ENCODE data around the gene EGR1.

Gene EGR1

DNA sequence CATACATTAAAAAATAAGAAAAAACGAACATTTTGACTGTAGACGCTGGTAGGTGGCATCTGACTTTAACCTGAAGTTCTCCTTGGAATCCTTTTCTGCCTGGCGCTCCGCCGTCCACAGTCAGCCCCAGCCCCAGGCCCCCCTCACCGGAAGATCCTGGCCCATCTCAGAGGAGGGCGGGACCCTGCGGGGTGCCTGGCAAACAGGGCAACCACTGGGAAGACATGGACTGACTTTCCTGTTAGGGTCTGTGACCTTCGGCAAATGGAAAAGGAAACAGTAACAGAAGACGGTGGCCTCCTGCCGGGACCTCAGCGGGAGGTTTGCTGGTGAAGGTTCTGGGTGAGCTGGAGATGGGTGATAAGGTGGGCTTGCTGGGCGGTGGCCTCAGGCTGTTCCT lies 11.7 kb upstream of the EGR1 start:
- no peak for DNase-seq

DNA sequence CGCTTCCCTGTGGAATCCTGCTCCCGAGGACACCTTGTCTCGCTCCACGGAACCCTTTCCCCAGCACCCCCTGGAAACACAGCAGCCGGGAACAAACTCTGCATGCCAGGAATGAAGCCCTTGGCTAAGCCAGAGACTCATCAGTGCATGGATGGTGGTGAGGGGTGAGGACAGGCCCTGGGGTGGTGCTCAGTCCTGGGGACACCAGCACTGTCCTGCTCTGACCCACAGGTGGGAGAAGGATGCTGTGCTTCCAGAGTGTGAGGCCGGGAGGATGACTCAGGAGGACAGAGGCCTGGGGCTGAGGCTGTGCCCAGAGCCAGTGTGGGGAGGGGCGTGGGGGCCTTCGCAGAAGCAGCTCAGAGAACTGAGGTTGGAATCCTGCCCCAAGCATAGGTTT lies 11.2 kb upstream of the EGR1 start:
- no peak for DNase-seq

DNA sequence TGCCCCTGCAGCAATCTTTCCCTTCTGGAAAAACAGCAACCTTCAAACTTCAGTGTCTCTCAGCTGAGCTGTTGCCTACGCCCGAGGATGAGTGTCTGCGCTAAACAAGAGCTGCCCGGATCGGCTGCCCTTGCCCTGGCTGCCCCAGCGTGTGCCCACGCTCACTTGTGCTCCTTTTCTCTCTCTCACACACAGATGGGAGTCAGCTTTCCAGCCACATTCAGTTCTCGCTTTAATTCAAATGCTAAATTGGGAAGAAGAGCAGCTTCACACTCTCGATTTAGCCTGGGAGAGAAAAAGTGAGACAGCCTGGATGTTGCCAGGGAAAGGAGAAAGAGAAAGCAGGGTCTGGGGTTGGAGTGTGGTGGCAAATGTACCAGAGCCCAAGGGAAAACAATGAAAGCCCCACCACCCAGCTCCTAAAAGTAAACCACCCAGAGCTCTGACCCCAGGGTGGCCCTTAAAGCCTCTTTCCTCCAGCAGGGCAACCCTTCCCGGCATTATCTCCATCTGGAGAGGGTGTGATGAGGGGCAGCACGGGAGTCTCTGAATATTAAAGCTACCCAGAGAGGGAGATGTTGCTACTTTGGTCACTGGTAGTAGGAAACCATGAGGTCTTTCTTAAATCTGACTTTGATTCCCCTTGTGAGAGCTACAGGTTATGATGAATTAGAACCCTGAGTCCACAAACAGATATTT lies 9.9 kb upstream of the EGR1 start:
- DNase-seq = no peak

DNA sequence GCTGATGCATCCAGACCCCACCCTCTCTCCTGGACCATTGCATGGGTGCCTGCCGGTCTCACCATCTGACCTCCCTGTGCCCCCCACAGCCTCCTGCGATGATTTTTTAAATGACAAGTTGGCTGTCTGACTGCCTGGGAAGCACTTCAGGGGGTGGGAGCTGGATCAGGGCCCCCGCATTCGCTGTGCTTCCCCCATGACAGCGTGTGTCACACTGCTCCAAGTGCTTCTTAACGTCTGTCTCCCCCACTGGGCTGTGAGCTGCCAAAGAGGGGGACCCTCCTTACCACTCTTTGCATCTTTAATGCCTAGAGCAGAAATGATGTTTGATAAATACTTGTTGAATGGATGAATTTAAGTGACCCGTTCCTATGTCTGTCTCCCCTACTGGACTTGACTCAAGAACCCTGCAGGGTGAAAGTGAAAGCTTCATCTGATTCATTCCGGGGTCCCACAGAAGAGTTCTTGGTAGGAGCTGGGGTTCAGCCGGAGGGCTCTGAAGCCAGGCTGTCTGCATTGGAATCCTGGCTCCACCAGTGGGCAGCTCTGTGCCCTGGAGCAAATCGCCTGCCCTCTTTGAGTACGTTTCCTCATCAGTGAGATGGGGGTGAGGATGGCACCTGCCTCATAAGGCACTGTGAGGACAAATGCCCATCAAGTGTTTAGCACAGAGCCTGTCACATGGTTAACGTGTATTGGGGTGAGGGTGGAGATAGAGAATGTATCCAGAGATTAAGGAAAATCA lies 7.6 kb upstream of the EGR1 start:
- no peak for DNase-seq

DNA sequence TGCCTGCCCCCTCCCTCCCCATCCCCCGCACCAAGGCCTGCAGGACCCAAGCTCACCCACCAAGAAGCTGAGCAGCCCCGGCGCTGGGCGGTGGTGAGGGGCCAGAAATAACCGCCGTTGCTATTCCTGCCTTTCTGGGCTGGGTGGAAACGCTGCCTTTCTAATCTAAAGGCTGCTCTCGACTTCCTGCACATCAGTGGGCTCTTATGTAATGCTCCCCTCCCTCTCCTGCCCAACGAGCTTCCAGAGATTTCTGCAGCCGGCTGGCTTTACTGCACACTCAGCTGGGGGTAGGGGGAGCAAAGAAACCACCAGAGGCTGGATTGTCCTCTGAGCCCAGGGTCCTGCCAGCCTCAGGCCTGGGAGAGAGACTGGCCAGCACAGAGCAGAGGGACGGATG lies 6.9 kb upstream of the EGR1 start:
- peak in 1 of 2 experiments; percentile 15 for DNase-seq

DNA sequence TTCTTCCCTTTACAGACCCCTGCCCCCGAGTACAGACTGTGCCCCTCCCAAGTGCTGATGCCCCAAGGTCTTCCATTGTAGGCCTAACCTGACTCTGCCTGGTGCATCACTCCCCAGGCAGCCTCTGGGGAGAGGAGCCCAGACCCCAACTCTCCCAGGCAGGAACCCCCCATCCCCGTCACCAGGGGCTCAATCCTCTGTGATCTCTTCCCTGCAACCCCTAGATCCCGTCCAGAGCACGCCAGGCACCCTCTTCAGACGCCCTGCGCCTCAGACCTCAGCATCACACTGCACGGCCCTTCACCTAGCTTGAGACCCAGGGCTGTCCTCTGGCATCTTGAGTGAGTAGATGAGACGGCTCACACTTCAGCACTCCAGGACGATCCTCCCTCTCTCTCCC lies 6.4 kb upstream of the EGR1 start:
- no peak for DNase-seq

DNA sequence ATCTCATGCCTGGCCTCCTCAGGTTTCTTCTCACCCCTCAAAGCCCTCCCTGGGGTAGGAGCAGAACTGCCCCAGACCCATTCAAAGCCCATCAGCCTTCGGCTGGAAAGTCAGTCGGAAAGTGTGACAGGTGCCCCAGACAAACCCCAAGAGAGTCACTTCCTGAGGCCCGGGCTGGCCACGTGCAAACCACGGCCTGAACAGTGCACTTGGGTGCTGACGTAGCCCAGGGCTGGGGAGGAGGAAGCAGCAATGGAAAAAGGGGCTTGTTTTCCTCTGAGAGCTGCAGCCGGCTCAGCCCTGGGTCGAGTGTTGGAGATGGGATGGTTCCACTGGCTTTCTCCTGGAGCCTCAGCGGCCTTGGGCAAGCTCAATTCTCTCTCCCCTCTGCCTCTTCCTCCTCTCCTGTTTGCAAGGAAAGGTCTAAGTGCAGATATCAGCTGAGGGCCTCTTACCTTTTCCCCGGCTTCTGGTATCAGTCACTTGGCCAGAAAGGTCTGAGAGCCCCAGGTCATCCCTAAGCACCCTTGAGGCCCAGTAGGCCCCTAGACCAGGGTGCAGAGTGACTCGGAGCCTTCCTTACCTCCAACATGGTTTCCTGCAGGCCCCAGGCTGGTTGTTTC lies 5.9 kb upstream of the EGR1 start:
- DNase-seq = peak; percentile 14 to 31

DNA sequence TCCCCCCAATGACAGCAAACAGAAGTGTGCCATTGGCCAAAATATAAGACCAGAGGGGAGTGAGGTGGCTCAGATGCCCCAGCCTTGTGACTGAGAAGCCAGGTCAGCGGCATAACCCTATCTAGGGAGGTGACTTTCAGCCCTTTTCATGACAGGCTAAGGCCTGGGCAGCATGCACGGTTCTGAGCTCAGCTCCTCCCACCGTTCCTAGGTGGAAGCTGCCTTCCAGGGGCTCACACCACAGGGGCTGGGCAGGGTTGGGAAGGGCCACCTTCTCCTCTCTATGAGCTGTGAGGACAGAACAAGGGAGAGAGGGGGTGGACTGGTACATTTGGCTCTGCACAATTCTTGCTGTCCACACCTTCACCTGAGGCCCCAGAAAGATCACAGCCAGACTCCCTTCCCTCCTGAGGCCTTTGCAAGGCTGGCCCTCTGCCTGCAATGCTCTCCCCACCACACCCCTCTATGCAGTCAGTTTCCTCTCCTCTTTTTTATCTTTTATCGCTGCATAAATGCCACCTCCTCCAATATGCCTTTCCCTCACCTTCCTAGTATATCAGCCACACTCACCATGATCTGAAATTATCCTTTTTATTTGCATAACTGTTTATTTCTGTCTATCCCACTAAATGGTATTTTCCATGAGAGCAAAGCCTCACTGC lies 5.1 kb upstream of the EGR1 start:
- DNase-seq = no peak

DNA sequence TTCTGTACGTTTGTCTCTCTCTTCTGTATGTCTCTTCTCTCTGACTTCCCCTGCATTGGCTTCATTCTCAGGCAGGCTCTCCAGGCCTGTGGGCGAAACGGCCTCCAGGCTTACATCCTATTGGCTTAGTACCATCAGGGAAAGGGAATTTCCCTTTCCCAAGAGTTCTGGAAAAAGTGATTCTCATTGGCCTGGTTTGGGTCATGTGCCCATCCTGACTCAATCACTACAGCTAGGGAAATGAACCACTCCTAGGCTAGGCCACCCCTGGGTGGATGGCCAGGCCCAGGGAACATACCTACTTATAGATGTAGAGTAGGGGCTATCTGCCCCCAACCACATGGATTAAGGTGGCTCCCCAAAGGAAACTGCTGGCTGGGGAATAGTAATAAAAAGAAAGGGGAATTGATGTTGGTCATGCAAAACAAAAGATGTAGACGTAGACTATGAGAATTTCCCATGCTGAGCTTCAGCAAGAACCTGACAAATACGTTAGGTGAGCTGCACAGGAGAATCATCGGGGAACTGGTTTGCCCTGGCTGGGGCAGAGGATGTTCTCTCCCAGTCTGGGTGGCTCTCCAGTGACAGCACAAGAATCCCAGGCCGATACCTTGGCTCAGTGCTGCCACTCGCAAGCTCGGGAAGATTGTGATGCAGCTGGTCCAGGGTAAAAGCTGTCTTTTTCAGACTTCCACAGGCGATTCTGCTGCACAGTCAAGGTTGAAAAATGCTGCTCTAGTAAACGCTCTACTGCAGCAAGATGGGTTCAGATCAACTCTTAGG lies 3.7 kb upstream of the EGR1 start:
- no peak for DNase-seq

DNA sequence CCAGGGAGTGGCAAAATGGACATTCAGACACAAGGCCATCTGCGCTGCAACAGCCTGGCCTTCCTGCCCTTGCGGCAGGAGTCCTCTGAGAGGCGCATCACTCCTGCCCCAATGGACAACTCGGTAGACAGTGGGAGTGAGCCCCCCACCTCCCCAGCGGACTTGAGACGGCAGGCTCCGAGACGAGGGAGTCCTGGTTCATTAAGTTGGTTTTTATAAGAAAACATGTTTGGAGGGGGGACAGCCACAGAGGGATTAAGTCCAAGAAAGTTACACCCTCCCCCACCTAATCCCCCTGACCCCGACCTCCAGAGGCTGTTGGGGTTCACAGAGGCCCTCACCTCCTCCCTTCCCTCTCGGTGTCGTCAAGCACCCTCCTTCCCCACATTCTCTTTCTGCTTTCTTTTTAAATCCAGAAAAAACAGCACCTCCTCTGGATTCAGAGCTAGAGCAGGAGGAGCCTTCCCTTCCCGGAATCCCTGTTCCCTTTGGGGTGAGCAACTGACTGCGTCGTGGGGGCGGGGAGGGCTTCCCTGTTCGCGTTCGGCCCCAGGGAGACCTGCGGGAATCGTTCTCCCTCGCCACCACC lies 1.8 kb upstream of the EGR1 start:
- DNase-seq = peak; percentile 20 to 36

DNA sequence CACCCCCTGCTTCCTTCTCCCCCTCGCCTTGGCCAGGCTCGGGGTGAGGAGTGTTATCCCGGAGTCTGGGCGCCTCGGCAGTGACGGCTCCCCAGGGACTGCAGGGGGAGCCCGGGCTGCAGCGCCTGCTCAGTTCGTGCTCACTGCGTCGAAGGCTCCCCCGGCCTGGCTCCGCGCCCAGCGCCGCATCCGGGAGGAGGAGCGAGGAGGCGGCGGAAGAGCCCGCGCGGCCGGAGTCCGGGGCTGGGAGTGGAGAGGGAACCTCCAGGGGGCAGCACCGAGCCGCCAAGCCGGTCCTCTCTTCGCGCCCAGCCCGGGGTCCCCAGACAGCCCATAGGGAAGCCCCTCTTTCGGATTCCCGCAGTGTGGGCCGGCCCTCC lies 1.3 kb upstream of the EGR1 start:
- DNase-seq = peak; percentile 91 to 93

DNA sequence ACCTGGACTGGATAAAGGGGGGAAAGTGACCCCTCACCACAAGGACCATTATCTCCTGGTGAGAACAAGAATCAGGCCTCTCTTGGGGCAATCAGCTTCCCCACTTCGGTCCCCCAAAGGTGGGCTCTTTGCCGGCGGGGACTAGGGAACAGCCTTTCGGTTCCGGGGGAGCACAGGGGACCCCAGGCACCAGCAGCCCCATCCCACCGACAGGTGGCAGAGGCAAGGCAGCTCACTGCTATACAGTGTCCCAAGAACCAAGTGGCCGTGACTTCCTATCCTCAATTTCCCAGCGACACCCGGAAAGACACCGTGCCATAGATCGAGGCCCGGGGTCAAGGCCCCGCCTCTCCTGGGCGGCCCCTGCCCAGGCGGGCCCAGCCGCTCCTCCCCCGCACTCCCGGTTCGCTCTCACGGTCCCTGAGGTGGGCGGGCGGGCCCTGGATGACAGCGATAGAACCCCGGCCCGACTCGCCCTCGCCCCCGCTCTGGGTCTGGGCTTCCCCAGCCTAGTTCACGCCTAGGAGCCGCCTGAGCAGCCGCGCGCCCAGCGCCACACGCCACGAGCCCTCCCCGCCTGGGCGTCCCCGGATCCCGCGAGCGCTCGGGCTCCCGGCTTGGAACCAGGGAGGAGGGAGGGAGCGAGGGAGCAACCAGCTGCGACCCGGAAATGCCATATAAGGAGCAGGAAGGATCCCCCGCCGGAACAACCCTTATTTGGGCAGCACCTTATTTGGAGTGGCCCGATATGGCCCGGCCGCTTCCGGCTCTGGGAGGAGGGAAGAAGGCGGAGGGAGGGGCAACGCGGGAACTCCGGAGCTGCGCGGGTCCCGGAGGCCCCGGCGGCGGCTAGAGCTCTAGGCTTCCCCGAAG lies 655 bp upstream of the EGR1 start:
- DNase-seq = peak; percentile 96 to 97

DNA sequence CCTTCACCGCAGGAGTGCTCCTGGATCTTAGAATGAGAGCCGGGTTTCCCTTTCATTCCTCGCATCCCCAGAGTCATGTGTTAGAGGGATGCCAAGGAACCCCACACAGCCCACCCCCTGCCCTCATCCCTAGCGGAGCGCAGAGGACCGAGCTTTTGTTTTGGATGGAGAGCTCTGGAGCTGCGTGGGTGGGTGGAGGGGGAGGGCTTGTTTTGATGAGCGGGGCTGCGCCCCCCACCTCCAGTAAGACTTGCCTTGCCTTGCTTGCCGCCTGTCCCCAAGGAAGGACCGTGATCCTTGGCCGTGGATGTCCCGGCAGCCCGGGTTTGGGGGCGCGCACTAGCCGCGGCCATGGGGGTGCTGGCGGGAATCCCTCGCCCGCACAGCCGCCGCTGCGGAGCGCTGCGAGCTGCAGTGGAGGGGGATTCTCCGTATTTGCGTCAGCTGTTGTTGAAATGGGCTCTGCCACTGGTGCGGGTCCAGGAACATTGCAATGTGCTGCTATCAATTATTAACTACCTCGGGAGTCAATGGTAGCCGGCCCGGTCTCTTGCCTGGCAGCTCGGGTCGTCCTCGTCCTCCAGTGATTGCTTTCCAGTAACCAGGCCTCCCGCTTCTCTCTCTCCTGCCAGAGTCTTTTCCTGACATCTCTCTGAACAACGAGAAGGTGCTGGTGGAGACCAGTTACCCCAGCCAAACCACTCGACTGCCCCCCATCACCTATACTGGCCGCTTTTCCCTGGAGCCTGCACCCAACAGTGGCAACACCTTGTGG lies 1.0 kb downstream of the EGR1 start:
- no peak for DNase-seq

DNA sequence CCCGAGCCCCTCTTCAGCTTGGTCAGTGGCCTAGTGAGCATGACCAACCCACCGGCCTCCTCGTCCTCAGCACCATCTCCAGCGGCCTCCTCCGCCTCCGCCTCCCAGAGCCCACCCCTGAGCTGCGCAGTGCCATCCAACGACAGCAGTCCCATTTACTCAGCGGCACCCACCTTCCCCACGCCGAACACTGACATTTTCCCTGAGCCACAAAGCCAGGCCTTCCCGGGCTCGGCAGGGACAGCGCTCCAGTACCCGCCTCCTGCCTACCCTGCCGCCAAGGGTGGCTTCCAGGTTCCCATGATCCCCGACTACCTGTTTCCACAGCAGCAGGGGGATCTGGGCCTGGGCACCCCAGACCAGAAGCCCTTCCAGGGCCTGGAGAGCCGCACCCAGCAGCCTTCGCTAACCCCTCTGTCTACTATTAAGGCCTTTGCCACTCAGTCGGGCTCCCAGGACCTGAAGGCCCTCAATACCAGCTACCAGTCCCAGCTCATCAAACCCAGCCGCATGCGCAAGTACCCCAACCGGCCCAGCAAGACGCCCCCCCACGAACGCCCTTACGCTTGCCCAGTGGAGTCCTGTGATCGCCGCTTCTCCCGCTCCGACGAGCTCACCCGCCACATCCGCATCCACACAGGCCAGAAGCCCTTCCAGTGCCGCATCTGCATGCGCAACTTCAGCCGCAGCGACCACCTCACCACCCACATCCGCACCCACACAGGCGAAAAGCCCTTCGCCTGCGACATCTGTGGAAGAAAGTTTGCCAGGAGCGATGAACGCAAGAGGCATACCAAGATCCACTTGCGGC lies 1.8 kb downstream of the EGR1 start:
- DNase-seq = no peak

DNA sequence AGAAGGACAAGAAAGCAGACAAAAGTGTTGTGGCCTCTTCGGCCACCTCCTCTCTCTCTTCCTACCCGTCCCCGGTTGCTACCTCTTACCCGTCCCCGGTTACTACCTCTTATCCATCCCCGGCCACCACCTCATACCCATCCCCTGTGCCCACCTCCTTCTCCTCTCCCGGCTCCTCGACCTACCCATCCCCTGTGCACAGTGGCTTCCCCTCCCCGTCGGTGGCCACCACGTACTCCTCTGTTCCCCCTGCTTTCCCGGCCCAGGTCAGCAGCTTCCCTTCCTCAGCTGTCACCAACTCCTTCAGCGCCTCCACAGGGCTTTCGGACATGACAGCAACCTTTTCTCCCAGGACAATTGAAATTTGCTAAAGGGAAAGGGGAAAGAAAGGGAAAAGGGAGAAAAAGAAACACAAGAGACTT lies 2.4 kb downstream of the EGR1 start:
- no peak for DNase-seq

DNA sequence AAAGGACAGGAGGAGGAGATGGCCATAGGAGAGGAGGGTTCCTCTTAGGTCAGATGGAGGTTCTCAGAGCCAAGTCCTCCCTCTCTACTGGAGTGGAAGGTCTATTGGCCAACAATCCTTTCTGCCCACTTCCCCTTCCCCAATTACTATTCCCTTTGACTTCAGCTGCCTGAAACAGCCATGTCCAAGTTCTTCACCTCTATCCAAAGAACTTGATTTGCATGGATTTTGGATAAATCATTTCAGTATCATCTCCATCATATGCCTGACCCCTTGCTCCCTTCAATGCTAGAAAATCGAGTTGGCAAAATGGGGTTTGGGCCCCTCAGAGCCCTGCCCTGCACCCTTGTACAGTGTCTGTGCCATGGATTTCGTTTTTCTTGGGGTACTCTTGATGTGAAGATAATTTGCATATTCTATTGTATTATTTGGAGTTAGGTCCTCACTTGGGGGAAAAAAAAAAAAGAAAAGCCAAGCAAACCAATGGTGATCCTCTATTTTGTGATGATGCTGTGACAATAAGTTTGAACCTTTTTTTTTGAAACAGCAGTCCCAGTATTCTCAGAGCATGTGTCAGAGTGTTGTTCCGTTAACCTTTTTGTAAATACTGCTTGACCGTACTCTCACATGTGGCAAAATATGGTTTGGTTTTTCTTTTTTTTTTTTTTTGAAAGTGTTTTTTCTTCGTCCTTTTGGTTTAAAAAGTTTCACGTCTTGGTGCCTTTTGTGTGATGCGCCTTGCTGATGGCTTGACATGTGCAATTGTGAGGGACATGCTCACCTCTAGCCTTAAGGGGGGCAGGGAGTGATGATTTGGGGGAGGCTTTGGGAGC lies 3.1 kb downstream of the EGR1 start:
- no peak for DNase-seq

DNA sequence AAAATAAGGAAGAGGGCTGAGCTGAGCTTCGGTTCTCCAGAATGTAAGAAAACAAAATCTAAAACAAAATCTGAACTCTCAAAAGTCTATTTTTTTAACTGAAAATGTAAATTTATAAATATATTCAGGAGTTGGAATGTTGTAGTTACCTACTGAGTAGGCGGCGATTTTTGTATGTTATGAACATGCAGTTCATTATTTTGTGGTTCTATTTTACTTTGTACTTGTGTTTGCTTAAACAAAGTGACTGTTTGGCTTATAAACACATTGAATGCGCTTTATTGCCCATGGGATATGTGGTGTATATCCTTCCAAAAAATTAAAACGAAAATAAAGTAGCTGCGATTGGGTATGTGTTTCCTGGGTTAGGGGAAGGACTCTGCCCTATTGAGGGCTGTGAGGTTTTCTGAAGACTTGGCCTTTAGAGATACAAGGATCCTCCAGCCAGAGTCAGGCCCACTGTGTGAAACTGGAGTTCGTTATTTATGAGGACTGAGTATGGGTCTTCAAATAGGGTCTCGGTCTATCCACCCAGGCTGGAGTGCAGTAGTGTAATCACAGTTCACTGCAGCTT lies 3.8 kb downstream of the EGR1 start:
- no peak for DNase-seq

DNA sequence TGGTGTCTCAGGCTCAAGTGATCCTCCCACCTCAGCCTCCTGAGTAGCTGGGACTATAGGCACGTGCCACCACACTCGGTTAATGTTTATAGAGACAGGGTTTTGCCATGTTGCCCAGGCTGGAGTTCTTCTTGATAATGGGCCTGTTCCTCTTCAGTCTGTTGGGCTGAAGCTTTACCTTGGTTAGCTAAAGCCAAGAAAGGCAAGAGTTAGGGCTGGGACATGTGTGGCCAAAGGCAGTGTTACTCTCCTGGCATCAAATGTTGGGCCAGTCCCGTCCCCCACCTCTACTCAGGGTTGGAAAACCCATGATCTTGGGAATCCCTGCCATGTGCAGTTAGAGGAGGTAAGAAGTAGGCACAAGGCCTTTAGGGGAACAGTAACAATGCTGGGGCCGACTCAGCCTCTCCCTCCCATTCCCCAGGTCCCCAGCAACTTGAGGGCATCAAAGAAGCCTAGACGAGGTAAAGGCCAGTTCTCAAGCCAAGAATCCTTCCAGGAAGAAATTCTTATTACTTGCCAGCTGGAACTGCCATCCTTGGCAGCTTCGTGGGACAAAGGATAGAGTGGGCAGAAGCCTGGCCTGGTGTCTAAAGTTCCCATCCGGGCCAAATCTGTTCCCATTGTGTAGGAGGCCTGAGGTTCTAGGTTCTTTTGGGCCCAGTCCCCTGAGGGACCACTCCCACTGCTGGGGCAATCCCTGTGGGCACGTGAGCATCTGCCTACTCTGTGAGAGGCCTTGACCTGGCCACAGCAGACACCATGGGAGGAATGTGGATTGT lies 4.5 kb downstream of the EGR1 start:
- DNase-seq = no peak

All from Kasumi-1 (cell line).